HEK293T (cell line): ENCODE results near the gene PTPN3.

Experiments used
- FOXM1 ChIP-seq: fragments of 450-650 bp; IDR thresholded peaks from 2 replicates; pipeline ENCODE4 v1.6.1; 2017; ENCODE audit warnings: mild to moderate bottlenecking, borderline replicate concordance
- SP1 ChIP-seq: fragments of 450-650 bp; IDR thresholded peaks from 2 replicates; pipeline ENCODE4 v1.6.1; 2017
- SUZ12 ChIP-seq: fragments of 450-650 bp; IDR thresholded peaks from 2 replicates; pipeline ENCODE4 v1.6.1; 2016; ENCODE audit warnings: mild to moderate bottlenecking
- TARDBP ChIP-seq: fragments of 450-650 bp; IDR thresholded peaks from 2 replicates; pipeline ENCODE4 v1.6.1; 2016

DNA sequence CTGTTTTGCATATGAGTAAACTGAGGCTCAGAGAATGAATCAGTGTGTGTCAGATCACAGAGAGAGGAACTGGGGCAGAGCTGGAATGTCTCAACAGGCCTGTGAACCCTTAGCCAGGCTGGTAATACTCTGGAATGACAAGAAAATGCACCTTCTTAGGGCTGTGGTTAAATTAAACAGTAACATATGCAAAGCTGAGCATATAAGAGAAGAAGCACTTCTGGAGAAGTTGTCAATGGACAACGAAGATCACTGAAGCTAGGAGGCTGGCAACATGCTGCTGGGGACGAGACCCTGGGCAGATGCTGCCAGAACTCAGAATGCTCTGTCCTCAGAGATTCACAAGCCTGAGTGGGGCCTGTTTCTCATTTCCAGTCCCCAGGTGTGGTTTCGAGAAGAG is 112.6 kb downstream of the PTPN3 start:
- TF ChIP-seq FOXM1 (no peak), SP1 (no peak), TARDBP (no peak), SUZ12 (no peak)
